Stimulated activated CD8-positive, alpha-beta memory T cell treated with anti-CD3 and anti-CD28 coated beads, Interleukin-12 subunit alpha, Interleukin-12 subunit beta, amount 100 ng/mL, for 1 hour (primary cell): ENCODE results near the gene SPAG16.

ENCODE experiments used
- DNase-seq: peaks from one replicate; pipeline ENCODE4 v3.0.0-alpha.2; 2020; ENCODE audit warnings: low read depth

SPAG16 gene

GRCh38 chr2:214174563-214174962 is 890.3 kb downstream of the SPAG16 start:
- DNase-seq: no peak

- DNase-seq: no peak
Observed at GRCh38 chr2:214180071-214180470, 895.8 kb downstream of the SPAG16 start.

- no peak for DNase-seq
Observed at GRCh38 chr2:214180686-214181085, 896.4 kb downstream of the SPAG16 start.

GRCh38 chr2:214184461-214184860 is 900.2 kb downstream of the SPAG16 start:
- DNase-seq: no peak

GRCh38 chr2:214185546-214185945 is 901.3 kb downstream of the SPAG16 start:
- DNase-seq: no peak

- no peak for DNase-seq
Observed at GRCh38 chr2:214192711-214193110, 908.4 kb downstream of the SPAG16 start.

- DNase-seq: no peak
Observed at GRCh38 chr2:214193943-214194342, 909.7 kb downstream of the SPAG16 start.

GRCh38 chr2:214196260-214196659 is 912.0 kb downstream of the SPAG16 start:
- no peak for DNase-seq

- DNase-seq: no peak
Observed at GRCh38 chr2:214201892-214202291, 917.6 kb downstream of the SPAG16 start.

- no peak for DNase-seq
Observed at GRCh38 chr2:214203214-214203613, 919.0 kb downstream of the SPAG16 start.

- no peak for DNase-seq
Observed at GRCh38 chr2:214203744-214204289, 919.6 kb downstream of the SPAG16 start.

GRCh38 chr2:214215107-214215506 is 930.8 kb downstream of the SPAG16 start:
- DNase-seq: no peak

- no peak for DNase-seq
Observed at GRCh38 chr2:214217136-214217535, 932.9 kb downstream of the SPAG16 start.

- DNase-seq: no peak
Observed at GRCh38 chr2:214217599-214217998, 933.3 kb downstream of the SPAG16 start.

GRCh38 chr2:214220251-214220650 is 936.0 kb downstream of the SPAG16 start:
- no peak for DNase-seq

GRCh38 chr2:214226061-214226460 is 941.8 kb downstream of the SPAG16 start:
- DNase-seq: no peak

GRCh38 chr2:214232271-214232670 is 948.0 kb downstream of the SPAG16 start:
- DNase-seq: no peak

GRCh38 chr2:214233164-214233563 is 948.9 kb downstream of the SPAG16 start:
- no peak for DNase-seq

GRCh38 chr2:214242797-214243196 is 958.5 kb downstream of the SPAG16 start:
- DNase-seq: no peak

- no peak for DNase-seq
Observed at GRCh38 chr2:214244847-214245246, 960.6 kb downstream of the SPAG16 start.

- DNase-seq: no peak
Observed at GRCh38 chr2:214246417-214246816, 962.2 kb downstream of the SPAG16 start.

GRCh38 chr2:214247531-214247930 is 963.3 kb downstream of the SPAG16 start:
- DNase-seq: no peak

- no peak for DNase-seq
Observed at GRCh38 chr2:214255046-214255445, 970.8 kb downstream of the SPAG16 start.

- no peak for DNase-seq
Observed at GRCh38 chr2:214261683-214262082, 977.4 kb downstream of the SPAG16 start.

GRCh38 chr2:214264171-214264570 is 979.9 kb downstream of the SPAG16 start:
- no peak for DNase-seq
